ENCODE results near the gene LAG3.

DNA sequence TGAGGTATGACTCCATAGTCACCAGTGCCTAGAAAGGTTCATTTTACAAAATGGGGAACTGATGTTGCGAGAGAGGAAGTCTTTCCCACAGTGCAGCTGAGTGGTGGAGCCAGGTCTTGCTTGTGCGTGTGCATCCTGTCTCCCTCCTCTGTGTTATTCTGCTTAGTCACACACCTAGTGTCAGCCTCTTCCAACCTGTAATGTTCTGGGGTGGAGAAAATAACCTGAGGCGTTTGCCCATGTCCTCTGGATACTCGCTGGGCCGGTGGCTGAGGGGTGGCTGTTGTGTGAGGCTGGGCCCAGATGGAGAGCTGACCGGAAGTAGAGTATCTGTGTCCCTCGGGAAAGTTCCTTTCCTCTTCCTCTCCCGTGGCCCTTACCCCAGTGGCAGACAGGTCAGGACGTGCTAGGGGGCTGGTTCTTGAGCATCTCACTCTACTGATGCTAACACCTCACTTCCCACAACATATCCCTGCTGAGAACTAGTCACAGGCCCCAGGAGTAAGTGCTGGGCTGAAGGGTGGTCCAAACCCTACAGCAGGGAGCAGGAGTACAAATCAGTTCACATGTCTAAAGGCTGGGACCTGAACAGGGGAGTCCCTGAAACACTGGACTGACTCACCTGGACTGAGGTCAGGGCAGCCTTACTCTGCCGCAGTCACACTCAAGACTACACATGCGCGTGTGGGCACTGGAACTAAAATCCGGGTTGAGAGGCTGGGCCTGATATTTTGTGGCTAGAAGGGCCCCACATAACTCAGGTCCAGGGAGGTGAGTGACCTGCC, 26.4 kb upstream of the LAG3 start:
- TF ChIP-seq POLR2A (IDR thresholded peaks at IDR 0.05; ENCODE audit: borderline replicate concordance, extremely low read depth, insufficient read depth, insufficient read length), result no peak
- TF ChIP-seq, protein P1, sequence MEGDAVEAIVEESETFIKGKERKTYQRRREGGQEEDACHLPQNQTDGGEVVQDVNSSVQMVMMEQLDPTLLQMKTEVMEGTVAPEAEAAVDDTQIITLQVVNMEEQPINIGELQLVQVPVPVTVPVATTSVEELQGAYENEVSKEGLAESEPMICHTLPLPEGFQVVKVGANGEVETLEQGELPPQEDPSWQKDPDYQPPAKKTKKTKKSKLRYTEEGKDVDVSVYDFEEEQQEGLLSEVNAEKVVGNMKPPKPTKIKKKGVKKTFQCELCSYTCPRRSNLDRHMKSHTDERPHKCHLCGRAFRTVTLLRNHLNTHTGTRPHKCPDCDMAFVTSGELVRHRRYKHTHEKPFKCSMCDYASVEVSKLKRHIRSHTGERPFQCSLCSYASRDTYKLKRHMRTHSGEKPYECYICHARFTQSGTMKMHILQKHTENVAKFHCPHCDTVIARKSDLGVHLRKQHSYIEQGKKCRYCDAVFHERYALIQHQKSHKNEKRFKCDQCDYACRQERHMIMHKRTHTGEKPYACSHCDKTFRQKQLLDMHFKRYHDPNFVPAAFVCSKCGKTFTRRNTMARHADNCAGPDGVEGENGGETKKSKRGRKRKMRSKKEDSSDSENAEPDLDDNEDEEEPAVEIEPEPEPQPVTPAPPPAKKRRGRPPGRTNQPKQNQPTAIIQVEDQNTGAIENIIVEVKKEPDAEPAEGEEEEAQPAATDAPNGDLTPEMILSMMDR (IDR thresholded peaks at IDR 0.05 in 2 of 3, conservative IDR thresholded peaks at IDR 0.05 in 1 of 3; ENCODE audit: borderline replicate concordance in 1 of 3, insufficient read depth in 1 of 3, low read depth in 2 of 3, low read length in 2 of 3), result no peak
- TF ChIP-seq EGR1 (IDR thresholded peaks at IDR 0.05; ENCODE audit: low read depth), result no peak
- no peak for TF ChIP-seq SIN3A (IDR thresholded peaks at IDR 0.05; ENCODE audit: low read depth)
- TF ChIP-seq CBX3 (IDR thresholded peaks at IDR 0.05; ENCODE audit: low read depth), result no peak
- no peak for TF ChIP-seq ZNF274 (IDR thresholded peaks at IDR 0.05; ENCODE audit: low read depth, low read length)
- no peak for TF ChIP-seq RAD21 (IDR thresholded peaks at IDR 0.05; ENCODE audit: low read depth)
- no peak for TF ChIP-seq SRF (IDR thresholded peaks at IDR 0.05; ENCODE audit: low read depth)
- no peak for TF ChIP-seq FOSL1 (IDR thresholded peaks at IDR 0.05; ENCODE audit: low read depth)
- TF ChIP-seq POLR2AphosphoS5 (IDR thresholded peaks at IDR 0.05; ENCODE audit: low read depth, low read length), result no peak
- no peak for TF ChIP-seq EZH2 (IDR thresholded peaks at IDR 0.05)
- no peak for TF ChIP-seq YY1 (IDR thresholded peaks at IDR 0.05; ENCODE audit: extremely low read depth, insufficient replicate concordance, low read depth, low read length)
- TF ChIP-seq SP1 (IDR thresholded peaks at IDR 0.05; ENCODE audit: low read depth), result no peak

Measured in HCT116 (cell line).